ENCODE data around the gene PRF1. TPM values are rescaled to one million over a fixed set of nuclear protein-coding genes. Genes with fewer than 3 reads are reported as not detected.
"Not testable (repeated sequence)": the region's sequence is repeated elsewhere in the genome, so short reads cannot be mapped to it uniquely, and the experiment has no call there.

Gene PRF1
- total RNA-seq, 1 experiment from 2014 or later, result not detected

- DNase-seq (ENCODE audit: low read depth), result no peak
- in situ Hi-C loops (cut with HindIII; ENCODE audit: low pct_unique_long_range_greater_than_20kb, low sequenced_read_pairs), result no loop called here
Measured at GRCh38 chr10:70620020-70620289, 17.4 kb upstream of the PRF1 start.

DNA sequence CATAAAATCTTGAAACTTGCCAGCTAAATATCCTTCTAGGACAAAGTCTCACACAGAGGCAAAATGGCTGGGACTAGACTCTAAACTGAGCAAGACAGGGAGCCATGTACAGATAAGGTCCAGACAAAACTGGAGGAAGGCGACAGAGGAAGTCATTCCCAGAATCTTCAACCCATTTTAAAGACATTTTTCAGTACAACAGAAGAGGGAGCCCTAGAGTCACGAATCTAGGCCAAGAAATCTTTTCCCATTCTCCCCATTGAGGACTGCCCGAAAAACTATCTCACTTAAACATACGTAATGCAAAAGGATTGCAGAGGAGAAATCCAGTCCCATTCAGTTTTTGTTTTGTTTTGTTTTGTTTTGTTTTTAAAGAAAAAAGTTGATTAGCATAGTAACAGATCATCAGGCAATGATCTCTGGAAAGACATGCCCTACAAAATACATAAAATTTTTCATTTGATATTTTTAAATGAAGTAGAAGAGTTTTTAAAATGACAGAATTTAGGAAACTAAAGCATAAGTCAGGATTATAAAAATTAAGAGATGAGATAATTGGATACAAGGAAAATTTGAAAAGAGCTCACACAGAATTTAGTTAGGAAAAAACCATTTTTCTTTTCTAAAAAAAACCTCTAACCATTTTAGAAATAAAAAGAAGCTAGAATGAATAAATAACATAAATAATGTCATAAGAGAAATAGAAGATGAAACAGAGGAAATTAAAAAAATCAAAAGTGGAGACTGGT lies 16.9 kb upstream of the PRF1 start:
- in situ Hi-C loops (cut with HindIII; ENCODE audit: low pct_unique_long_range_greater_than_20kb, low sequenced_read_pairs), result no loop called here
- DNase-seq (ENCODE audit: low read depth), result no peak

DNA sequence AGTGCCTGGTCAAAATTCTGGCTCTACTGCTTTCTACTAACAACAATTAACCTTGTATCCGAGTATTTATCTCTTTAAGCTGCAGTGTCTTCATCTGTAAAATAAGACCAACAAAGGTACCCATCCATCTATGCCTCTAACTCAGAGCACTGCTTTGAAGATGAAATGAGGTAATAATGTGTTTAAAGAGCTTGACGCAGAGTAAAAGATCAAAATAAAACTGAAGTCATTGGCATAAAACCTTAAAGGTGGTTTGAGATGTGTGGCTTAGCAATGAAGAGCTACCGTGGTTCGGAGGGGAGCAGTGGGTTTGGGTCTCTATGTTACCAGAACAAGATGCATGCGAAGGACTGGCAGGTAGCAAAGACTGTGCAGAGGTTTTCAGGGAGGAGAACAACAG lies 16.1 kb upstream of the PRF1 start:
- no peak for DNase-seq (ENCODE audit: low read depth)
- in situ Hi-C loops (cut with HindIII; ENCODE audit: low pct_unique_long_range_greater_than_20kb, low sequenced_read_pairs), result no loop called here

DNA sequence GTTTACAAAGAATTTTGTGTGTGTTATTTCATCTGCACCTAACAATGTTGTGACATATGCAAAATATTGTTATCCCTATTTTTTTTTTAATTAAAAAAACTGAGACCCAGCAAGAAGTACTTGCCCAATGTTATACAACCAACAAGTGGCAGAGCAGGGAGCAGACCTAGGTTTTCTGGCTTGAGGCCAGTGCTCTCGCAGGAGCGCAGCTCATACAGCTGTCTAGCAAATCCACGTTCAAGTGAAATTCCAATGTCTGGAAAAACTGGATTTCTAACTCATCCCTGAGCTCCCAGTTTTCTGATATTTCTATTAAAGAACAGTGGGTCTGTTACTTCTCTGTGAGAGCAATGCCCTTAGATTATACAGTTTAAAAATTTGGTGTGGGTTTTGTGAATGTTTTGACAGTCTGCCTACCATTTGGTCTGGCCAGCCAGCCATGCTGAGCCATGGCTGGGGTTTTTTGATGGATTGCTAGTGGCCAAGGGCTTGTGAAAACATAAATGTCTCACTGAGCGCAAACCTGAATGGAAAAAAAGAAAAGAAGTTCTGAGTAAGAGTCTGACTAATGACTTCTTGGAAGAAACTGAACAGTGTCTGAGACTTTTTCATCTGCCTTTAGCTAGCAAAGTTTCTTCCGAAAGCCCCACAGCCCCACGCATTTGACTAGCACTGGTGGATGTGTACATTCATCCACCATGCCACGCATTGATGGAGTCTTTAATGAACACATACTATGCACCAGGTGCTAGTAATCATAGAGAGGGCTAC lies 15.4 kb upstream of the PRF1 start:
- in situ Hi-C loops (cut with HindIII; ENCODE audit: low pct_unique_long_range_greater_than_20kb, low sequenced_read_pairs), result no loop called here
- DNase-seq (ENCODE audit: low read depth), result no peak

GRCh38 chr10:70616761-70617160 lies 14.2 kb upstream of the PRF1 start:
- in situ Hi-C loops (cut with HindIII; ENCODE audit: low pct_unique_long_range_greater_than_20kb, low sequenced_read_pairs), result no loop called here

GRCh38 chr10:70615784-70616522 lies 13.4 kb upstream of the PRF1 start:
- in situ Hi-C loops (cut with HindIII; ENCODE audit: low pct_unique_long_range_greater_than_20kb, low sequenced_read_pairs), result no loop called here
- DNase-seq (ENCODE audit: low read depth), result no peak

More at GRCh38 chr10:70616761-70617160, 14.2 kb upstream of the PRF1 start:
- DNase-seq (ENCODE audit: low read depth), result no peak

GRCh38 chr10:70615211-70615610 lies 12.7 kb upstream of the PRF1 start:
- in situ Hi-C loops (cut with HindIII; ENCODE audit: low pct_unique_long_range_greater_than_20kb, low sequenced_read_pairs), result no loop called here
- DNase-seq (ENCODE audit: low read depth), result no peak

DNA sequence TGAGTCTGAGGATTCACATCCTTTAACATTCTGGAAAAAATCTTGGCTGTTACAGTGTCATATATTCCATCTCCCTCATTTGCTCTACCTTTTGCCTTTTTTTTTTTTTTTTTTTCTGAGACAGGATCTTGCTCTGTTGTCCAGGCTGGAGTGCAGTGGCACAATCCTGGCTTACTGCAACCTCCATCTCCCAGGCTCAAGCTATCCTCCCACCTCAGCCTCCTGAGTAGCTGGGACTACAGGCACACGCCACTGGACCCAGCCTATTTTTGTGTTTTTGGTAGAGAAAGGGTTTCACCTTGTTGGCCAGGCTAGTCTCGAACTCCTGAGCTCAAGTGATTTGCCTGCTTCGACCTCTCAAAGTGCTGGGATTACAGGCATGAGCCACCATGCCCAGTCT lies 11.8 kb upstream of the PRF1 start:
- in situ Hi-C loops (cut with HindIII; ENCODE audit: low pct_unique_long_range_greater_than_20kb, low sequenced_read_pairs); DNase-seq (ENCODE audit: low read depth): not testable (repeated sequence)

- in situ Hi-C loops (cut with HindIII; ENCODE audit: low pct_unique_long_range_greater_than_20kb, low sequenced_read_pairs), result no loop called here
- no peak for DNase-seq (ENCODE audit: low read depth)
Measured at GRCh38 chr10:70613941-70614340, 11.4 kb upstream of the PRF1 start.

- no peak for DNase-seq (ENCODE audit: low read depth)
- in situ Hi-C loops (cut with HindIII; ENCODE audit: low pct_unique_long_range_greater_than_20kb, low sequenced_read_pairs), result no loop called here
Measured at GRCh38 chr10:70607936-70608335, 5.4 kb upstream of the PRF1 start.

DNA sequence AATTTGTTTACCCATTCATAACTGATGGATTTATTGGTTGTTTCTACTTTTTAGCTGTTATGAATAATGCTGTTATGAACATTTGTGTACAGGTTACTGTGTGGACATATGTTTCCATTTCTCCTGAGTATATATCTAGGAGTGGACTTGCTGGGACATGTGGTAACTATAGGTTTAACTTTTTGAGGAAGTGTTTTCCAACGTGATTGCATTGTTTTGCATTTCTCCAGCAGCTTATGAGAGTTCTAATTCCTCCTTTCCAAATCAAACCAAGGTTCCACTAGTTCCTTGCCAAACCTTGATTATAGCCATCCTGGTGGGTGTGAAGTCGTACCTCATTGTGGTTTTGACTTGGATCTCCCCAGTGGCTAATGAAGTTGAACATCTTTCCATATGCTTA lies 2.6 kb upstream of the PRF1 start:
- DNase-seq (ENCODE audit: low read depth), result no peak
- in situ Hi-C loops (cut with HindIII; ENCODE audit: low pct_unique_long_range_greater_than_20kb, low sequenced_read_pairs), result no loop called here

DNA sequence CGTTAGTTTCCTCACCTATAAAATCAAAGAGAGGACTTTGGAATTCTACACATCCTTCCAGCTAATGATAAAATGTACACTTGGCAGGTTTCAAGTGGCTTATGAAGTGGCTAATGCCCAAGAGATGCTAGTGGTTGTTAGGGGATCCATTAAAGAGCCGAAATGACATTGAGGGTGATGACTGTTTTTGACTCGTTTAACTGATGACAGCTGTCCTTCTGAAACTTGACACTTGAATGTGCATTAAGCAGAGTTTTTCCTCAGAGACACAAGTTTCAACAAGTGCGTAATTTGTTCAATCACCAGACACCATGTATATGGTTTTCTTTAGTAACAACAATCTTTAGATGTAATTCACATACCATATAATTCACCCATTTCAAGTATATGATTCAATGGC lies 1.6 kb upstream of the PRF1 start:
- in situ Hi-C loops (cut with HindIII; ENCODE audit: low pct_unique_long_range_greater_than_20kb, low sequenced_read_pairs), result no loop called here

GRCh38 chr10:70603449-70603801 lies 884 bp upstream of the PRF1 start:
- in situ Hi-C loops (cut with HindIII; ENCODE audit: low pct_unique_long_range_greater_than_20kb, low sequenced_read_pairs), result no loop called here
- no peak for DNase-seq (ENCODE audit: low read depth)

More for the DNA sequence above, 1.6 kb upstream of the PRF1 start:
- DNase-seq (ENCODE audit: low read depth), result no peak

DNA sequence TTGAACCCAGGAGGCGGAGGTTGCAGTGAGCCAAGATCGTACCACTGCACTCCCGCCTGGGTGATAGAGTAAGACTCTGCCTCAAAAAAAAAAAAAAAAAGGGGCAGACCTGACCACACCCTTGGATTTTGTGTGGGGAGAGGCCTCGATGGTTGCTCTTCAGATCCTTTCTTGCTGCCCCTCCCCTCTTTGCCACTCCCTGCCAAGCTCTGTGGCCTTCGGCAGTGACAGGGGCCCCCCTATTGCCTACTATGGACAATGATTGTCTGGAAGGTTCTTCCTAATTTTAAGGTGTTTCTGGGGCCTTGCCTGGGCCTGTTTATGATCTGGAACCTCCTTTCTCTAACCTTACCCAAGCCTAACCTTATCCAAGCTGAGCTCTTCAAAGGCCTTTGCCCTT lies 795 bp downstream of the PRF1 start:
- DNase-seq (ENCODE audit: low read depth), result no peak
- in situ Hi-C loops (cut with HindIII; ENCODE audit: low pct_unique_long_range_greater_than_20kb, low sequenced_read_pairs), result no loop called here

DNA sequence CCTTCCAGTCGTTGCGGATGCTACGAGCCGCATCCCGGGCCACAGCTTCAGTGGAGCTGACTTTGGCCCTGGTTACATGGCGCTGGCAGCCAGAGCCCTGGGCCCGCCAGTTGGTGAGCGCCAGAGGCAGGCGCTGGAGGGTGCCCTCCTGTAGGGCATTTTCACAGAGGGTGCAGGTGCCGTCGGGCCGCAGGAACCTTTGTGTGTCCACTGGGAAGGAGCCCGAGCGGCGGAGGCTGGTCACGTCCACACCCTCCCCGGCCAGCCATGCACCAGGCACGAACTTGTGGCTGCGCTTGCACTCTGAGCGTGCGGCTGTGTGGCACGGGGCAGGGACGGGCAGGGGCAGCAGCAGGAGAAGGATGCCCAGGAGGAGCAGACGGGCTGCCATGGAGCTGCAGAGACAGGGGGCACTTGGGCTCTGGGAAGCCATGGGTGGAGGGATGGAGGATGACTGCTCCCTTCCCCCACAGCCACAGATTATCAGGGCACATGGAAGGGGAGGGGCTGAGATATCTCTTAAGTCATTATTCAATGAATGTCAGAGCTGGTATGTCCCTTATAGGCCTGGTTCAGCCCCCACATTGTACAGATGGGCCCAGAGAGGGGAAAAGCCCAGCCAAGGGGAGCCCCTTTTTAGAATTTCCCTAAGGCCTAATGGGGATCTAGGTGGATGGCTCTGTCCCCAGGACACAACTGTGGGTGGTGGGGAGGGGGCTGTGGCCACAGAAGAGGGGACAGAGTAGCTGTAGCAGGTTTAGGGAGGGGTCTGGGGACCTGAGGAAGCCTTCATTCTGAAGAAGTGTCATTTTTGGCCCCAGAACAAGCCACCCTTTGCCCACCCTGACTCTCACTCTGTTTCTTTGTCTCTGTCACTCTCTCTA lies 1.8 kb downstream of the PRF1 start:
- DNase-seq (ENCODE audit: low read depth), result no peak
- in situ Hi-C loops (cut with HindIII; ENCODE audit: low pct_unique_long_range_greater_than_20kb, low sequenced_read_pairs), result no loop called here

GRCh38 chr10:70599791-70600190 lies 2.8 kb downstream of the PRF1 start:
- in situ Hi-C loops (cut with HindIII; ENCODE audit: low pct_unique_long_range_greater_than_20kb, low sequenced_read_pairs), result no loop called here

DNA sequence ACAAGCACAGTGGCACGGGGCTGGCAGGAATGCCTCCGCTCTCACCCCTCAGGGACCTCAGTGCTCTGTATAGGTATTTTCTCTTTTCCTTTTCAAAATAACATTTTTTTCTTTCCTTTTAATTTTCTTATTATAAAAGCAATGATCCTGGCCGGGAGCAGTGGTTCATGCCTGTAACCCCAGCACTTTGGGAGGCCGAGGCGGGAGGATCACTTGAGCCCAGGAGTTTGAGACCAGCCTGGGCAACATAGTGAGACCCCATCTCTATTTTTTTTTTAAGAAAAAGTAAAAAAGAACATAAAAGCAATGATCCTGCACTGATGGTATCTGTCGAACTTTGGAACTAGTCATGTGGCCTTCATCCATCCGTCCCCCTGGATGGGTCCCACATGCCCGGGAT lies 3.2 kb downstream of the PRF1 start:
- DNase-seq (ENCODE audit: low read depth), result no peak
- in situ Hi-C loops (cut with HindIII; ENCODE audit: low pct_unique_long_range_greater_than_20kb, low sequenced_read_pairs), result no loop called here

More at GRCh38 chr10:70599791-70600190, 2.8 kb downstream of the PRF1 start:
- no peak for DNase-seq (ENCODE audit: low read depth)

GRCh38 chr10:70598857-70599295 lies 3.7 kb downstream of the PRF1 start:
- in situ Hi-C loops (cut with HindIII; ENCODE audit: low pct_unique_long_range_greater_than_20kb, low sequenced_read_pairs), result no loop called here

More at GRCh38 chr10:70598857-70599295, 3.7 kb downstream of the PRF1 start:
- DNase-seq (ENCODE audit: low read depth), result no peak
